ENCODE data around the gene SH3RF3. TPM values are rescaled to one million over a fixed set of nuclear protein-coding genes. Genes with fewer than 3 reads are reported as not detected.
A peak's percentile ranks its signal among the peaks of the same experiment; 100 is the strongest.

SH3RF3 gene
- total RNA-seq, 2 donors from 2014 or later: 1.3 to 5.6 TPM

DNA sequence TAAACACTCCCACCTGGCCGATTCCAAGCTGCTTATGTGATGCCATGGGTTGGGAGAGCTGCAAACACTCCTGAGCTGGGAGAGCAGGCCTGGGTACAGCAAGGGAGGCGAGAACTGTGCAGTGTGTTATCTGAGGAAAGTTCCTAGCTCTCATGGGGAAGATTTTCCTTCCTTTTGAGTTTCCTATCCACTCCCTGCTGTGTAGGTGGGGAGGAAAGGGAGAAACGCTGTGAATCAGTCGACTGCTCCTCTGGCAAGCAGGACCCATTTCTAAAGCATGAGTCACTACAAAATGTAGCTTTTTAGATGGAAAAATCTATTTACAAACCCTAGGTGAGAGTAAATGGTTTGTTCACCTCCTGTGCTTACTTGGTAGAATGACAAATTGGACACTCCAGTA lies 80.4 kb downstream of the SH3RF3 start:
- Histone ChIP-seq H3K27ac (peak overlapping the region; percentile 5 to 79 (median 64)), H3K9me3 (no peaks in the 10 kb centered on the region), H3K27me3 (no peaks in the 10 kb centered on the region), H3K36me3 (replicated peaks in 1 of 2; ENCODE audit: insufficient read depth in 1 of 2, low read depth in 2 of 2) (no peaks in the 10 kb centered on the region), H3K4me3 (no peak overlapping the region), H3K4me1 (peaks cover 14% of the 10 kb centered on the region)
- ATAC-seq: peak; percentile 62
- DNase-seq: peak in 1 of 4 donors; percentile 52
- intact Hi-C loops (cut with DNase I): no loop called here
- WGBS, 2 donors: 32 to 38% methylated on average over 4 of the region's 4 CpGs
- no peak for TF ChIP-seq POLR2A (IDR thresholded peaks at IDR 0.05)
- no peak for TF ChIP-seq CTCF (IDR thresholded peaks at IDR 0.05)

- intact Hi-C loops (cut with DNase I): no loop called here
- Histone ChIP-seq H3K9me3 (no peaks in the 10 kb centered on the region), H3K4me1 (peaks cover 14% of the 10 kb centered on the region), H3K36me3 (replicated peaks in 1 of 2; ENCODE audit: insufficient read depth in 1 of 2, low read depth in 2 of 2) (no peaks in the 10 kb centered on the region), H3K4me3 (no peak overlapping the region), H3K27ac (peak overlapping the region in 3 of 4 donors; percentile 61 to 79 (median 68)), H3K27me3 (no peaks in the 10 kb centered on the region)
- WGBS, 2 donors: 69 to 79% methylated on average over 7 of the region's 7 CpGs
- DNase-seq (no peak), ATAC-seq (no peak)
- TF ChIP-seq POLR2A (IDR thresholded peaks at IDR 0.05) (no peak), CTCF (IDR thresholded peaks at IDR 0.05) (no peak)
Measured at GRCh38 chr2:109209941-109210340, 80.9 kb downstream of the SH3RF3 start.

GRCh38 chr2:109210431-109211200 lies 81.6 kb downstream of the SH3RF3 start:
- H3K9me3 ChIP-seq: no peaks in the 10 kb centered on the region
- H3K4me1 ChIP-seq: peaks cover 14% of the 10 kb centered on the region
- intact Hi-C loops (cut with DNase I): no loop called here
- H3K27me3 ChIP-seq: no peaks in the 10 kb centered on the region
- H3K36me3 ChIP-seq (replicated peaks in 1 of 2; ENCODE audit: insufficient read depth in 1 of 2, low read depth in 2 of 2): no peaks in the 10 kb centered on the region
- WGBS, 2 donors: 34 to 37% methylated on average over 7 of the region's 7 CpGs
- DNase-seq (no peak), ATAC-seq (no peak)
- TF ChIP-seq CTCF (IDR thresholded peaks at IDR 0.05) (no peak), POLR2A (IDR thresholded peaks at IDR 0.05) (no peak)
- H3K4me3 ChIP-seq: no peak overlapping the region
- H3K27ac ChIP-seq: peak overlapping the region in 2 of 4 donors; percentile 61 to 79

GRCh38 chr2:109211315-109211714 lies 82.3 kb downstream of the SH3RF3 start:
- Histone ChIP-seq H3K4me1 (peaks cover 14% of the 10 kb centered on the region), H3K9me3 (no peaks in the 10 kb centered on the region), H3K36me3 (replicated peaks in 1 of 2; ENCODE audit: insufficient read depth in 1 of 2, low read depth in 2 of 2) (no peaks in the 10 kb centered on the region), H3K4me3 (no peak overlapping the region), H3K27ac (peak overlapping the region in 1 of 4 donors; percentile 12), H3K27me3 (no peaks in the 10 kb centered on the region)
- no peak for ATAC-seq
- 78 to 81% methylated on average over 10 of the region's 10 CpGs for WGBS, 2 donors
- TF ChIP-seq CTCF (IDR thresholded peaks at IDR 0.05) (no peak), POLR2A (IDR thresholded peaks at IDR 0.05) (no peak)
- intact Hi-C loops (cut with DNase I): no loop called here
- no peak for DNase-seq
